Medulla oblongata (tissue), 1 donor: ENCODE data around the gene ARFIP2.

Experiments
- DNase-seq: peaks from one replicate; pipeline ENCODE4 v3.0.0-alpha.2; 2015; ENCODE audit errors: extremely low spot score

ARFIP2 gene

GRCh38 chr11:6482441-6482840, 1.3 kb upstream of the ARFIP2 start:
- DNase-seq: no peak

- no peak for DNase-seq
Observed at GRCh38 chr11:6481924-6482275, 769 bp upstream of the ARFIP2 start.

GRCh38 chr11:6480299-6480914, 724 bp downstream of the ARFIP2 start:
- no peak for DNase-seq

- no peak for DNase-seq
Observed at GRCh38 chr11:6476571-6476970, 4.6 kb downstream of the ARFIP2 start.

- DNase-seq: no peak
Observed at GRCh38 chr11:6475936-6476335, 5.2 kb downstream of the ARFIP2 start.

GRCh38 chr11:6474806-6475500, 6.2 kb downstream of the ARFIP2 start:
- DNase-seq: no peak

- DNase-seq: no peak
Observed at GRCh38 chr11:6474413-6474792, 6.7 kb downstream of the ARFIP2 start.

- DNase-seq: peak; percentile 90
Observed at GRCh38 chr11:6473451-6474412, 7.4 kb downstream of the ARFIP2 start, which contains the start of gene TRIM3. Gene TRIM3 (minus strand): TSS chr11:6473941. CDS start chr11:6465695, 8,246 bp downstream.

GRCh38 chr11:6472934-6473333, 8.2 kb downstream of the ARFIP2 start:
- DNase-seq: no peak

- no peak for DNase-seq
Observed at GRCh38 chr11:6469599-6469998, 11.5 kb downstream of the ARFIP2 start.

- DNase-seq: peak; percentile 95
Observed at GRCh38 chr11:6468712-6469495, 12.2 kb downstream of the ARFIP2 start.

- no peak for DNase-seq
Observed at GRCh38 chr11:6459099-6459450, 22.1 kb downstream of the ARFIP2 start.

GRCh38 chr11:6458352-6459098, 22.6 kb downstream of the ARFIP2 start:
- DNase-seq: no peak

GRCh38 chr11:6457581-6458320, 23.4 kb downstream of the ARFIP2 start:
- no peak for DNase-seq

- no peak for DNase-seq
Observed at GRCh38 chr11:6456361-6457073, 24.6 kb downstream of the ARFIP2 start.

GRCh38 chr11:6455070-6455469, 26.1 kb downstream of the ARFIP2 start:
- no peak for DNase-seq

GRCh38 chr11:6453152-6453551, 28.0 kb downstream of the ARFIP2 start:
- no peak for DNase-seq

GRCh38 chr11:6452219-6452618, 28.9 kb downstream of the ARFIP2 start:
- DNase-seq: no peak

- no peak for DNase-seq
Observed at GRCh38 chr11:6448574-6448973, 32.6 kb downstream of the ARFIP2 start.
